ENCODE results near the gene ZNF45.
"Not testable (repeated sequence)": the region's sequence is repeated elsewhere in the genome, so short reads cannot be mapped to it uniquely, and the experiment has no call there.

Gene ZNF45

DNA sequence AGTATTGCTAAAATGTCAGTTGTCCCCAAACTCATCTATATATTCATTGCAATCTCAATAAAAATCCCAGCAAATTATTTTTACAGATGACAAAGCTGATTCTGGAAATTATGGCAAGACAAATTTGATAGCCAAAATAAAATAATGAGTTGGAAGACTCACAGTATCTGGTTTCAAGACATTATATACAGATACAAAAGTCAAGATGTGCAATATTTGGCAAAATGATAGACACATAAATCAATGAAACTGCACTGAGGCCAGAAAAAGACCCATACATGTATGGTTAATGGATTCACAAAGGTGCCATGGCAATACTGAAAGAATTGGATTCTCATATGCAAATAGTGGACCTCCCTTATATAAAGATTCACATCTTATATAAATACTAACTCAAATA, 24.2 kb downstream of the ZNF45 start:
- DNase-seq, result no peak

DNA sequence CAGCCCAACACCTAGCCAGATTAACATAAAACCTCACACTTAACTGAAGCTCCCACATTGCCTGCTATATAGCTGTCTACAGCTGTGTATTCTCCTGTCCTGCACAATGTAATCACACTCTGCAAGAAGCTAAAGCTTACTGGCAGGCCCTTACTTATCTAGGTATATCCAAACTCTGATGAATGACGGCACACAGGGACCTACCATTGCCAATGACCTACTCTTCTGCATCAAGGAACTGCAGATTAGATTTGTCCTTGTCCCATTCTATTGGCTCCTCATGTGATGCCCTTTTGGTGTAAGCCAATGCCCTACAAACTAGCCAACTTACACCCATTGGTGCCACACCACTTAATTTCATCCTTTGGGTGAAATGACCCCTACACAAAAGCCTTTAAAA, 26.4 kb downstream of the ZNF45 start:
- no peak for DNase-seq

DNA sequence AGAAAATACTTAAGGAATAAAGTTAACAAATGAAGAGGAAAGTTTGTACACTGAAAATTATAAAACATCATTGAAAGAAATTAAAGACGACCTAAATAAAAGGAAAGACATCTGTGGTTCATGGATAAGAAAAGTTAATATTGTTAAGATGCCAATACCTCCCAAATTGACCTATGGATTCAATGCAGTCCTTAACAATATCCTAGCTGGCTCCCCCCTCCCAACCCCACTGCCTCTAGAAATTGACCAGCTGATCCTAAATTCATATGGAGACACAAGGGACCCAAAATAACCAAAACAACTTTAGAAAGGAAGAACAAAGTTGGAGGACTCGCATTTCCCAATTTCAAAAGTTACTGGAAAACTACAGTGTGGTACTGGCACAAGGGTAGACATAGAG, 28.3 kb downstream of the ZNF45 start:
- DNase-seq, result no peak

DNA sequence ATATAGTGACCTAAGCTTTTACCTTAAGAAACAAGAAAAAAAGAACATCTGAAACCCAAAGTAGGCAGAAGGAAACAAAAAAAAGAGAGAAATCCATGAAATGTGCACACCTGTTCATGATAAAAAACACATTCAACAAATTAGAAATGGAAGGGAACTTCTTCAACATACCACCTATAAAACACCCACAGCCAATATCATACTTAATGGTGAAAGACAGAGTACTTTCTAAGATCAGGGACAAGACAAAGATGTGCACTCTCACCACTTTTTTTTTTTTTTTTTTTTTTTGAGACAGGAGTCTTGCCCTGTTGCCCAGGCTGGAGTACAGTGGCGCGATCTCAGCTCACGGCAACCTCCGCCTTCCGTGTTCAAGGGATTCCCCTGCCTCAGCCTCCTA, 29.2 kb downstream of the ZNF45 start:
- no peak for DNase-seq

DNA sequence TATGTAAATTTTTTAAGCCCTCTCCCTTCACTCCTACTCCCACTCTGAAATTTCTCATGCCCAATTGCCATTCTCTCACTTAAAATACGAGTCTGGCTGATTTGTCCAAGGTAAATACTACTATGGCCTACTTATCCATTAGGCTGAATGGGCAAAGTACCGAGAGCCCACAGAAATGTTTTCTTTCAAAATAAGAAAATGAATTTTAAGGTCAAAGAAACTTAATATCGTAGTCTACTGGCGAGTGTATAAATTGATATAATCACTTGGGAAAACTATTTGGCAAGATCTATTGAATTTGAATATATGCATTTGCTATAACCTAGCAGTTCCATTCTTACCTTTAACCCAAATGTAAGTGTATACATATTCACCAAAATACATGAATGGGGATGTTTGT, 32.7 kb downstream of the ZNF45 start:
- DNase-seq, result no peak

DNA sequence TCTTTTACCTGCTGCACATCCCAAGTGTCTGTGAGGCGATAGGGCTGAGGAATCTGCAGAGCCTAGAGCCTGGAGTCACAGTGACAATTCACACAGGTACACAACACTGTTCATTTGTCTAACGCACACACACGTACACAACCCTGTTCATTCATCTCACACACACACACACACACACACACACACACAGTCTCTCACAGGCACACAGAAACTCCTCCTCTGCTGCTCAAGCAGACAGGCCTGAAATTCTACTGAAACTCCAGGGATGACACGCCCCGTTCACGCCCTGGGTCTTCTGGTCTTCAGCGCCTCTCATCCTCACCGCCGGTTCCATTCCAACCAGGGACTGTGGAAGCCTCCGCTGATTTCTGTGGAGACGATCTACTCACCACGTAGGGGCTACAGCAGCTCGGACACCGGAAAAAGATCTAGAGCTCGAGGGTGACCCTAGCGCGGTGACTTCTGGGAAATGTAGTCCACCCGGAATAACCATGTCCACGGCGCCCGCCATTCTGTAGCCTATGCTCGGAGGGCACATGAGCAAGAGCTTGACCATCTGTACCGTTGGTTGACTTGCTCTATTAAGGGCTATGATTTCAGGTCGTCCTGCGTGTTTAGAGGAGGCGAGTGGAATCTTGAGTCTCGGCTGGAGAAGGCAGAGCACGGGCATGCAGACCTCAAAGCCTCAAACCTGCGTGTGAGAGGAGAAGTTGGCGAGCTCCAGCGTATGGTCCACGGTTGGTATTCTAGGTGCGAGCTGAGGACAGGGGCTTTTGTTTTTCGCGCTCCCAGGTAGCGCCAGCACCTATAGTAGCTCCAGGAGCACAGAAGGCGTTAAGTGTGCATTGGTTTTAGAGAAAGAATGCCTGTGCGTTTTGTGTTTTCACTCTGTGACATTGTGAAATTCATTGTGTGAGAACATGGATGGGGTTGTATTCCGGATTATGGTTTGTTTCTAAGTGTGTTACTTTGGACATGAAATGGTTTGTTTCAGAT, 33.4 kb downstream of the ZNF45 start:
- peak; percentile 58 for DNase-seq

DNA sequence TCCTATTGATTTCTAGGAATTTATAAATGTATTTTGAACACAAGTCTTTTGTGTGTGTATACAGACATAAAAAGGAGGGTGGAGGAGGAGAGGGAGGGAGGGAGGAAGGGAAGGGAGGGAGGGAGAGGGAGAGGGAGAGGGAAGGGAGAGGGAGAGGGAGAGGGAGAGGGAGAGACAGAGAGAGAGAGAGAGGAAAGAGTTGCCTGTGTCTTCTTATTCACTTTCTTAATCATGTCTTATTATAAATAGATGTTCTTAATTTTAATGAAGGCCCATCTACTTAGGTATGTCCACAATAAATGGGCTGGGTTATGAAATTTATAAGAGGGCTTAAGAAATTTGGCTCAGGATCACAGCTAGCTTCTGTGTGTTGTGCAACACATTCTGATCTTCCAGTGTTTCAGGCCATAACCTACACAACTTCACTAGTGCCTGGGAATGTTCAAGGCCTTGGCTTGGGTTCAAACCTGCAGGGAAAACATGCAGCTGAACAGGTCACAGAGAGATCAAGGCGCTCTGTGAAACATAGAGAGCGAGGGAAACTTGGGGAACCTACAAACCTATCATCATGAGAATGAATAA, 39.3 kb downstream of the ZNF45 start:
- no peak for DNase-seq

DNA sequence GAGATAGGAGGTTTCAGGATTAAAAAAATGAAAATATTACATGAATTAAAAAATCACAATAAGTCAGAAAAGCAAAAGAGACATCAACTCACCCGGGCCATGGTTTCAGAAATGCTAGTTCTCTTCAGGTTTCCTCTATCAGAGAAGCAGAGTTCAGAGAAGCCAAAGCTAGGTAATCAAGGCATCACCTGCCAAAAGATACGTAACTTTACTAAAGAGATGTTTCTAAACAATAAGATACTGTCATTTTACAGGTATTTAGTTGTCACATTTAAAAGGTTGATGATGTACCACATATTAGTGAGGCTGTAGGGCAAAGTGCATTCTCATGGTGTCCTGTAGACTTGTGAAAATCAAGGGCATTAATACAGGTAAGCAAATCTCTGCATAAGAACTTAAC, 51.2 kb downstream of the ZNF45 start, which contains the start of gene ZNF404:
Gene ZNF404 (minus strand): TSS at position 101 of the 400 bp plus-strand sequence.
- no peak for DNase-seq

DNA sequence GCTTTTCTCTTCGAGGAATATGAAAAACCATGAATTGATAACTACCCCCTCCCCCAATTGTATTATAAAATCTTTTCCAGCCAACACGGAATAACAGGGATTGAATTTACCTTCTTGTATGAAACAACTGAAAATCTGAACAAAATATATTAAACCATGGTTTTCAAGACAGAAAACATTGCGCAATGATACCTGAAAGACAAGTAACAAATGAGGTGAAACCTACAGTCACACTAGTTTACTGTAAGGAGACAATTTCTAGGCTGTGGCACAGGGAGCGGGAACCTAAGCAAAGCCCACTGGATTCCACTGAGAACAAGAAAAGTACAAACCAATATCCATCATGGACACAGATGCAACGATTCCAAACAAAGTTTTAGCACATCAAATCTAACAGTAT, 54.6 kb downstream of the ZNF45 start:
- no peak for DNase-seq

DNA sequence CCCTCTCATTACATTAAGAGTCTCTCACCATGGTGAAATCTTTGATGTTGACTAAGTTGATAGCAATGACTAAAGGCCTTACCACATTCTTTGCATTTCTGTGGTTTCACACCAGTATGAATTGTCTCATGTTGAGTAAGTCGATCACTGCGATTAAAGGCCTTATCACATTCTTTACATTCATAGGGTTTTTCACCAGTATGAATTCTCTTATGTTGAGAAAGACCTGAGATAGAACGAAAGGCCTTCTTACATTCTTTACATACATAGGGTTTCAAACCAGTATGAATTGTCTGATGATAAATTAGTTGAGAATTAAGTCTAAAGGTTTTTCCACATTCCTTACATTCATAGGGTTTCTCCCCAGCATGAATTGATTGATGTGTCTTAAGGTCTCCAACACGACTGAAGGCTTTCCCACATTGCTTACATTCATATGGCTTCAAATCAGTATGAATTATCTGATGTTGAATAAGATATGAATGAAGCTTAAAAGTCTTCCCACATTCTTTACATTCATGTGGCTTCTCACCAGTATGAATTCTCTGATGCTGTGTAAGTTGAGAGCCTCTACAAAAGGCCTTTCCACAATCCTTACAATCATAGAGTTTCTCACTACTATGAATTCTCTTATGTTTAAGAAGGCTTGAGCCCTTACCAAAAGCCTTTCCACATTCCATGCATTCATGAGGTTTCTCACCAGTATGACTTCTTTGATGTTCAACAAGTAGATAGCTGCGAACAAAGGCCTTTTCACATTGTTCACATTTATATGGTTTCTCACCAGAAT, 62.3 kb downstream of the ZNF45 start:
- no peak for DNase-seq

DNA sequence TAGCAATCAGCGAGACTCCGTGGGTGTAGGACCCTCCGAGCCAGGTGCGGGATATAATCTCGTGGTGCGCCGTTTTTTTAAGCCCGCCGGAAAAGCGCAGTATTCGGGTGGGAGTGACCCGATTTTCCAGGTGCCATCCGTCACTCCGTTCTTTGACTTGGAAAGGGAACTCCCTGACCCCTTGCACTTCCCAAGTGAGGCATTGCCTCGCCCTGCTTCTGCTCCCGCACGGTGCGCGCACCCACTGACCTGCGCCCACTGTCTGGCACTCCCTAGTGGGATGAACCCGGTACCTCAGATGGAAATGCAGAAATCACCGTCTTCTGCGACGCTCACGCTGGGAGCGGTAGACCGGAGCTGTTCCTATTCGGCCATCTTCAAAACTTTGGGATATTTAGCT, 68.2 kb downstream of the ZNF45 start:
- not testable (repeated sequence) for DNase-seq

Data from activated CD4-positive, alpha-beta T cell treated with anti-CD3 and anti-CD28 coated beads, Interleukin-2, amount 50 U/mL, for 1 hour (primary cell).